Forelimb muscle (tissue), 1 donor: Measurements from ENCODE around the gene CD69. TPM values are rescaled to one million over a fixed set of nuclear protein-coding genes. Genes with fewer than 3 reads are reported as not detected.
"Not testable (repeated sequence)": the region's sequence is repeated elsewhere in the genome, so short reads cannot be mapped to it uniquely, and the experiment has no call there.

Experiments used
- DNase-seq: peaks from one replicate; pipeline ENCODE4 v3.0.0-alpha.2; 2013; ENCODE audit warnings: low read depth
- polyA plus RNA-seq: library from polyadenylated mRNA; unstranded; fragments of 120-200 nt; gene quantifications from one replicate; pipeline ENCODE4 v1.2.1, GENCODE V29; 2013; ENCODE audit not compliant: insufficient read length

CD69 gene
- polyA plus RNA-seq, 1 donor = 0.61 TPM

- DNase-seq = no peak
Observed at GRCh38 chr12:9719790-9720189, 40.9 kb downstream of the CD69 start.

- no peak for DNase-seq
Observed at GRCh38 chr12:9718968-9719367, 41.7 kb downstream of the CD69 start.

- DNase-seq = no peak
Observed at GRCh38 chr12:9717070-9717925, 43.4 kb downstream of the CD69 start.

- DNase-seq = not testable (repeated sequence)
Observed at GRCh38 chr12:9713032-9713558, 47.6 kb downstream of the CD69 start.

- no peak for DNase-seq
Observed at GRCh38 chr12:9711664-9712063, 49.0 kb downstream of the CD69 start.

- no peak for DNase-seq
Observed at GRCh38 chr12:9710584-9711375, 49.9 kb downstream of the CD69 start.

GRCh38 chr12:9708853-9709252 lies 51.8 kb downstream of the CD69 start:
- no peak for DNase-seq

- no peak for DNase-seq
Observed at GRCh38 chr12:9707864-9708808, 52.6 kb downstream of the CD69 start.

- no peak for DNase-seq
Observed at GRCh38 chr12:9707356-9707755, 53.3 kb downstream of the CD69 start.

- DNase-seq = no peak
Observed at GRCh38 chr12:9706086-9706685, 54.5 kb downstream of the CD69 start.

- DNase-seq = not testable (repeated sequence)
Observed at GRCh38 chr12:9704561-9704960, 56.1 kb downstream of the CD69 start.

Other genes starting within 250 kb of the CD69 start
- gene KLRB1, start 153.0 kb downstream of the CD69 start, polyA plus RNA-seq = 1.1 TPM
- 11.7 TPM for gene CLEC2D, start 91.2 kb downstream of the CD69 start, polyA plus RNA-seq
- 0.32 TPM for gene CLECL1, start 27.8 kb downstream of the CD69 start, polyA plus RNA-seq
- gene KLRF1, start 66.6 kb upstream of the CD69 start, polyA plus RNA-seq = 0.13 TPM
- gene CLEC2B, start 108.5 kb upstream of the CD69 start, polyA plus RNA-seq = 1.9 TPM
- gene KLRF2, start 120.6 kb upstream of the CD69 start, polyA plus RNA-seq = not detected
- not detected for gene CLEC2A, start 171.5 kb upstream of the CD69 start, polyA plus RNA-seq
- 0.22 TPM for gene CLEC12A, start 210.5 kb upstream of the CD69 start, polyA plus RNA-seq
- gene CLEC1B, start 238.2 kb upstream of the CD69 start, polyA plus RNA-seq = 0.19 TPM
- 0.18 TPM for gene CLEC12B, start 249.7 kb upstream of the CD69 start, polyA plus RNA-seq